CD4-positive, CD25-positive, alpha-beta regulatory T cell (primary cell): Measurements from ENCODE around the gene SLC16A4. TPM values are rescaled to one million over a fixed set of nuclear protein-coding genes. Genes with fewer than 3 reads are reported as not detected.
A peak's percentile ranks its signal among the peaks of the same experiment; 100 is the strongest.
"Not testable (repeated sequence)": the region's sequence is repeated elsewhere in the genome, so short reads cannot be mapped to it uniquely, and the experiment has no call there.

Experiments used
- ATAC-seq, 2 donors: fragments of 150-1000 bp; cut with Tn5 transposase; one replicate each; pipeline ENCODE4 v1.10.0; 2021; ENCODE audit warnings: low read depth in 2 of 2, moderate number of reproducible peaks in 2 of 2, moderate library complexity in 1 of 2
- DNase-seq, 3 donors: peaks; one replicate each; pipeline versions ENCODE4 v3.0.0 to v3.0.0-alpha.2; 2012 to 2022; ENCODE audit warnings: mixed read lengths in 1 of 3
- H3K27ac ChIP-seq: one replicate; pipeline ENCODE4 v1.7.0; 2013; ENCODE audit warnings: mild to moderate bottlenecking, low read length; ENCODE audit not compliant: insufficient read depth, poor library complexity, severe bottlenecking
- H3K27me3 ChIP-seq: one replicate; pipeline ENCODE4 v1.7.0; 2013; ENCODE audit warnings: low read length; ENCODE audit not compliant: control insufficient read depth, insufficient read depth
- H3K36me3 ChIP-seq: one replicate; pipeline ENCODE4 v1.7.0; 2013; ENCODE audit warnings: mild to moderate bottlenecking, low read length, moderate library complexity; ENCODE audit not compliant: control insufficient read depth, insufficient read depth
- H3K4me1 ChIP-seq: 2 replicates; pipeline ENCODE4 v1.7.0; 2013; ENCODE audit warnings: mild to moderate bottlenecking, low read length; ENCODE audit not compliant: insufficient read depth, control insufficient read depth, poor library complexity, severe bottlenecking
- H3K4me3 ChIP-seq: one replicate; pipeline ENCODE4 v1.7.0; 2013; ENCODE audit warnings: low read depth, mild to moderate bottlenecking, low read length, moderate library complexity
- H3K9me3 ChIP-seq, 2 experiments: 1 replicate in 1 of 2; 2 replicates in 1 of 2; pipeline ENCODE4 v1.7.0; 2013; ENCODE audit warnings: low read length in 2 of 2, mild to moderate bottlenecking in 1 of 2, moderate library complexity in 1 of 2; ENCODE audit not compliant: control insufficient read depth in 2 of 2
- H3K27ac Mint-ChIP-seq, 3 donors: one replicate each; pipeline ENCODE4 v1.8.0; 2020 to 2022; ENCODE audit warnings: mild to moderate bottlenecking in 3 of 3, mixed read lengths in 3 of 3, moderate library complexity in 2 of 3
- H3K27me3 Mint-ChIP-seq: one replicate; pipeline ENCODE4 v1.8.0; 2022; ENCODE audit warnings: mild to moderate bottlenecking, mixed read lengths
- H3K36me3 Mint-ChIP-seq: one replicate; pipeline ENCODE4 v1.8.0; 2020; ENCODE audit warnings: mixed read lengths
- H3K4me1 Mint-ChIP-seq, 4 donors: one replicate each; pipeline ENCODE4 v1.8.0; 2020 to 2022; ENCODE audit warnings: mixed read lengths in 4 of 4, mild to moderate bottlenecking in 1 of 4
- H3K4me3 Mint-ChIP-seq, 4 donors: one replicate each; pipeline ENCODE4 v1.8.0; 2020 to 2022; ENCODE audit warnings: mild to moderate bottlenecking in 4 of 4, mixed read lengths in 4 of 4, moderate library complexity in 3 of 4
- H3K9me3 Mint-ChIP-seq, 7 donors: one replicate each; pipeline ENCODE4 v1.8.0; 2020 to 2022; ENCODE audit warnings: mixed read lengths in 7 of 7, mild to moderate bottlenecking in 3 of 7, moderate library complexity in 2 of 7
- polyA plus RNA-seq, 4 donors: library from polyadenylated mRNA; unstranded; fragments of 300-500 nt; fragmentation: Illumina TruSeq; gene quantifications; one replicate each; pipeline ENCODE4 v1.2.3, GENCODE V29; 2021
- total RNA-seq: library from RNA; stranded (reverse); gene quantifications from one replicate; pipeline ENCODE4 v1.2.3, GENCODE V29; 2022

SLC16A4 gene
- total and polyA plus RNA-seq, 5 donors from 2014 or later: 0.31 to 0.73 (median 0.65) TPM; not detected in 1

DNA sequence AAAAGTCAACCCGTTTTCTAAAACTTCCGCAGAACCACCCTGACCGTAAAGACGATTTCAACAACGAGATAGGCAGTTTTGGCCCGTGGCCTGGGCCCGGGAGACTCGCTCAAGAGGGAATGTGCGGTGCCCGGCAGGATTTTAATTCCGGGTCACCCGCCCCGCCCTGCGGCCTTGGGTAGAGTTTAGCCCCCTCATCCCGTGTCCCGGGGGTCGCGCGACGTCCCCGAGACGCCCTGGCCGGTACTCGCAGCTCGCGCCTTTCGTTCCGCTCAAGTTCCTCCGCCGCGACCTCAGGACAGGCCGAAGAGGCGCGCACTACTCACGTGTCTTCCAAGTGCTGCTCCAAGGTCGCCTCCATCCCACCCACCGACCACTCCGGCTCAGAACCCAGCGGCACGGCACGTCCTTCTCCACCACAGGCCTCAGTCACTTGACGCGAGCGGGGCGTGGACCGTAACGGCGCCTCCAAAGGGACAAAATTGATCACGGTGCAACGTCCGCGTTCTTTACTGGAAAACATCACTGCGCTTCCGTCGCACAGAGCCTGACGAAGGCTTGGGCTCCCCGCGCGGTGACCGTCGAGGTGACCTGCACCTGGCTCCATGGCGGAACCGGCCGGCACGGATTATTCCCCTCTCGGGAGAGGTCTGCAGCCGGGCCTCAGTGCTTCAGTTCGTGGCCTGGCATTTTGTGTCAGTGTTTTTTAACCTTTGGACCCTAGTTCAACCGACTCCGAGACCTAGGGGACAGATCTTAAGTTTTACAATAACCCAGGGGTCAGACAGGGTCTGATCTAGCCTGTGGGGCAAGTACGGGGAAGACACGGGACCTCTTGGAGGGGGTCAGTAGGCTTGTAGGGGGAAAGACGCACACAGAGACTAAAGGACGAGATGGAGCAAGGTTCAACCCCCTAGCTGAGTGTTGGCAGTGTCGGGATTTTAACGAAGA is 16.7 kb upstream of the SLC16A4 start, which contains the start of gene LAMTOR5:
LAMTOR5 (minus strand) TSS at position 435 of the 951 bp plus-strand sequence; CDS start at position 361, 74 bp downstream.
- Histone ChIP-seq H3K36me3 (peaks cover 25% of the 10 kb centered on the region), H3K27ac (peak within 1 kb of the TSS; percentile 80), H3K9me3 (no peaks in the 10 kb centered on the region), H3K4me1 (peaks cover 24% of the 10 kb centered on the region), H3K4me3 (peak within 1 kb of the TSS; percentile 97), H3K27me3 (no peaks in the 10 kb centered on the region)
- Mint-ChIP-seq H3K36me3 (peaks cover 14% of the 10 kb centered on the region), H3K4me3 (peak within 1 kb of the TSS; percentile 97 to 100 (median 99)), H3K4me1 (peaks cover 8 to 43% (median 25%) of the 10 kb centered on the region in 4 donors), H3K27ac (peak within 1 kb of the TSS; percentile 99 to 100 (median 100)), H3K9me3 (peaks cover 0 to 2% (median 0%) of the 10 kb centered on the region in 7 donors), H3K27me3 (no peaks in the 10 kb centered on the region)
- peak; percentile 94 to 96 for ATAC-seq
- DNase-seq: peak; percentile 85 to 96 (median 91)

- H3K27me3 ChIP-seq, H3K9me3 Mint-ChIP-seq, DNase-seq, H3K9me3 ChIP-seq, H3K27me3 Mint-ChIP-seq, ATAC-seq: not testable (repeated sequence)
- H3K36me3 Mint-ChIP-seq: peaks cover 14% of the 10 kb centered on the region
- H3K4me1 Mint-ChIP-seq: peaks cover 8 to 38% (median 24%) of the 10 kb centered on the region in 4 donors
- H3K27ac Mint-ChIP-seq: peak overlapping the region; percentile 32 to 100 (median 99)
- H3K4me3 Mint-ChIP-seq: peak overlapping the region; percentile 97 to 100 (median 99)
- H3K4me3 ChIP-seq: peak overlapping the region; percentile 97
- peak overlapping the region; percentile 80 for H3K27ac ChIP-seq
- H3K4me1 ChIP-seq: peaks cover 24% of the 10 kb centered on the region
- H3K36me3 ChIP-seq: peaks cover 35% of the 10 kb centered on the region
Observed at GRCh38 chr1:110406407-110406806, 15.6 kb upstream of the SLC16A4 start.

GRCh38 chr1:110404401-110404800 is 13.6 kb upstream of the SLC16A4 start:
- Mint-ChIP-seq H3K4me1 (peaks cover 8 to 36% (median 24%) of the 10 kb centered on the region in 4 donors), H3K27me3 (no peaks in the 10 kb centered on the region), H3K27ac (peak overlapping the region in 1 of 3 donors; percentile 14), H3K36me3 (peaks cover 17% of the 10 kb centered on the region), H3K4me3 (peak overlapping the region in 3 of 4 donors; percentile 31 to 80 (median 62)), H3K9me3 (peaks cover 0 to 2% (median 0%) of the 10 kb centered on the region in 7 donors)
- ATAC-seq: no peak
- Histone ChIP-seq H3K36me3 (peaks cover 48% of the 10 kb centered on the region), H3K4me3 (no peak overlapping the region), H3K9me3 (no peaks in the 10 kb centered on the region), H3K4me1 (peaks cover 24% of the 10 kb centered on the region), H3K27ac (no peak overlapping the region), H3K27me3 (no peaks in the 10 kb centered on the region)
- DNase-seq: no peak

DNA sequence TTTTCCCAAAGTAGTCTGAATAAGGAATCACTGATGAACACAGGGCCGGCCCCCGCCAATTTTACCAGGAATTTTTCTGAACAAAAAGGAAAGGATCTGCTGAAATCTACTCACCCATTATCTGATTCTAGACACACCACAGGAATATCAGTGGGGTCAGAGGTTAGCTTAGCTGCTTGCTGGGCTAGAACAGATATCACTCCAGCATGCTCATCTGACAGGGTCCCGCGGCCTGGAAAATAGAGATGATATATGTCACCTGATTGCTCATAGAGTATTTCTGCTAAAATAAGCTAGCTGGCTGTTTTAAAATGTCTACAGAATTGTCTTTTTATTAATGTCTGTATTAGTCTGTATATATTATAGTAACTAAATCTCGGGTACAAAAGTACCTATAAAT is 13.0 kb upstream of the SLC16A4 start:
- Histone ChIP-seq H3K4me1 (peaks cover 24% of the 10 kb centered on the region), H3K27me3 (no peaks in the 10 kb centered on the region), H3K4me3 (no peak overlapping the region), H3K9me3 (no peaks in the 10 kb centered on the region), H3K36me3 (peaks cover 48% of the 10 kb centered on the region), H3K27ac (no peak overlapping the region)
- Mint-ChIP-seq H3K36me3 (peaks cover 17% of the 10 kb centered on the region), H3K4me1 (peaks cover 8 to 30% (median 21%) of the 10 kb centered on the region in 4 donors), H3K27me3 (no peaks in the 10 kb centered on the region), H3K27ac (no peak overlapping the region), H3K9me3 (peaks cover 0 to 2% (median 0%) of the 10 kb centered on the region in 7 donors), H3K4me3 (no peak overlapping the region)
- no peak for ATAC-seq
- DNase-seq: no peak

DNA sequence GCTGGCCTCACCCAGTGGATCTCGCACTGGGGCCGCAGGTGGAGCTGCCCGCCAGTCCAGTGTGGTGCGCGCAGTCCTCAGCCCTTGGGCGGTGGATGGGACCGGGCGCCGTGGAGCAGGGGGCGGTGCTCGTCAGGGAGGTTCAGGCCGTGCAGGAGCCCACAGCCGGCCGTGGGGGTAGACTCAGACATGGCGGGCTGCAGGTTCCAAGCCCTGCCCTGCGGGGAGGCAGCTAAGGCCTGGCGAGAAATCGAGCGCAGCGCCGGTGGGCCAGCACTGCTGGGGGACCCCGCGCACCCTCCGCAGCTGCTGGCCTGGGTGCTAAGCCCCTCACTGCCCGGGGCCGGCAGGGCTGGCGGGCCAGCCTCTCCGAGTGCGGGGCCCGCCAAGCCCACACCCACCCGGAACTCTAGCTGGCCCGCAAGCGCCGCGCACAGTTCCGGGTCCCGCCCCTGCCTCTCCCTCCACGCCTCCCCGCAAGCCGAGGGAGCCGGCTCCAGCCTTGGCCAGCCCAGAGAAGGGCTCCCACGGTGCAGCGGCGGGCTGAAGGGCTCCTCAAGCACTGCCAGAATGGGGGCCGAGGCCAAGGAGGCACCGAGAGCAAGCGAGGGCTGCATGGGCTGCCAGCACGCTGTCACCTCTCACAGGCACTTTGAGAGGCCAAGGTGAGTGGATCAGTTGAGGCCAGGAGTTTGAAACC is 5.6 kb upstream of the SLC16A4 start:
- H3K9me3 ChIP-seq, H3K27me3 ChIP-seq, H3K27ac Mint-ChIP-seq, DNase-seq, H3K4me1 Mint-ChIP-seq, H3K9me3 Mint-ChIP-seq, H3K4me1 ChIP-seq, H3K4me3 Mint-ChIP-seq, H3K27me3 Mint-ChIP-seq, ATAC-seq, H3K4me3 ChIP-seq, H3K27ac ChIP-seq: not testable (repeated sequence)
- H3K36me3 Mint-ChIP-seq: peaks cover 19% of the 10 kb centered on the region
- peaks cover 20% of the 10 kb centered on the region for H3K36me3 ChIP-seq

- H3K9me3 ChIP-seq: no peaks in the 10 kb centered on the region
- no peak overlapping the region for H3K27ac Mint-ChIP-seq
- H3K4me3 ChIP-seq: no peak overlapping the region
- H3K27me3 Mint-ChIP-seq: no peaks in the 10 kb centered on the region
- no peak overlapping the region for H3K27ac ChIP-seq
- H3K36me3 Mint-ChIP-seq: peaks cover 16% of the 10 kb centered on the region
- no peaks in the 10 kb centered on the region for H3K4me1 Mint-ChIP-seq
- H3K27me3 ChIP-seq: no peaks in the 10 kb centered on the region
- H3K4me1 ChIP-seq: no peaks in the 10 kb centered on the region
- no peak overlapping the region for H3K4me3 Mint-ChIP-seq
- no peaks in the 10 kb centered on the region for H3K9me3 Mint-ChIP-seq
- ATAC-seq (no peak), DNase-seq (no peak)
- H3K36me3 ChIP-seq: peaks cover 6% of the 10 kb centered on the region
Observed at GRCh38 chr1:110394493-110394820, 3.6 kb upstream of the SLC16A4 start.

DNA sequence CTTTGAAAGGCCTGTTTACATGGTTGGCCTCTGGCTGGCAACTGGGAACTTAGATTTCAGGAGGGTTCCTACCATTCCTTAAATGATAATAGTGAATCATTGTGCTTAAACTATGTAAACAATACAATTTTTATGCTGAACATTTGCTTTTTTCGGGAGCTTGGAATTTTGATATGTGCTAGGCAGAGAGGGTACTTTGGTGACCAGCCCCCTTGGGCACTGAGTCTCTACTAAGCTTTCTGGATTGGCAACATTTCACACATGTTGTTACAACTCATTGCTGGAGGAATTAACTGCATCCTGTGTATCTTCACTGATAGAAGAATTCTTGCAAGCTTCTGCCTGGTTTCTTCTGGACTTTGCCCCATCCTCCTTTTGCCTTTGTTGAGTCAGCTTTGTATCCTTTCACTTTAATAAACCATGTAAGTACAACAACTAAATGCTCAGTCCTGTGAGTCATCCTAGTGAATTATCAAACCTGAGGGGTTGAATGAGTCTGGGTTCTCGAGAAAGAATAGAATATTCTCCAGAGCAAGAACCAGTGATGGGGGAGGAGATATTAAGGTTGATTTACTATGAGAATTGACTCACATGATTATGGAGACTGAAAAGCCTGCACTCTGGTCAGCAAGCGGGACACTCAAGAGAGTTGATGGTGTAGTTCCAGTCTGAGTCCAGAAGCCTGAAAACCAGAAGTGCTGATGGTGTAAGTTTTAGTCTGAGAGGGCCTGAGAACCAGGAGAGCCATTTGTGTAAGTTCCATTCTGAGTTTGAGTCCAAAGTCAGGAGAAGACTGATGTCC is 3.1 kb upstream of the SLC16A4 start:
- Mint-ChIP-seq H3K9me3 (no peaks in the 10 kb centered on the region), H3K27ac (peak overlapping the region in 1 of 3 donors; percentile 17), H3K4me3 (no peak overlapping the region), H3K36me3 (peaks cover 16% of the 10 kb centered on the region), H3K4me1 (no peaks in the 10 kb centered on the region), H3K27me3 (no peaks in the 10 kb centered on the region)
- Histone ChIP-seq H3K9me3 (no peaks in the 10 kb centered on the region), H3K36me3 (peaks cover 6% of the 10 kb centered on the region), H3K4me1 (no peaks in the 10 kb centered on the region), H3K27me3 (no peaks in the 10 kb centered on the region), H3K4me3 (no peak overlapping the region), H3K27ac (no peak overlapping the region)
- ATAC-seq (no peak), DNase-seq (no peak)
